Gastroesophageal sphincter (tissue), 4 donors: ENCODE measurements around the gene WIPF1. TPM values are rescaled to one million over a fixed set of nuclear protein-coding genes. Genes with fewer than 3 reads are reported as not detected.

Experiments
- ATAC-seq: fragments of 150-250 bp; one replicate; pipeline ENCODE4 v1.9.1; 2016; ENCODE audit warnings: mild to moderate bottlenecking, moderate library complexity
- H3K27ac ChIP-seq, 4 donors: fragments of 200-600 bp; sonication (generic) in 3 of 4; 1 replicate in 3 of 4; 2 replicates in 1 of 4; pipeline ENCODE4 v1.5.1; 2016 to 2019
- H3K27me3 ChIP-seq: fragments of 200-600 bp; sonication (generic); one replicate; pipeline ENCODE4 v1.5.1; 2019
- H3K36me3 ChIP-seq, 2 donors: fragments of 200-600 bp; sonication (generic); one replicate each; pipeline ENCODE4 v1.5.1; 2019; ENCODE audit warnings: control low read depth in 1 of 2
- H3K4me1 ChIP-seq, 3 donors: fragments of 200-600 bp; sonication (generic); 1 replicate in 2 of 3; 2 replicates in 1 of 3; pipeline ENCODE4 v1.5.1; 2016 to 2019; ENCODE audit warnings: control low read depth in 2 of 3
- H3K4me3 ChIP-seq, 2 donors: fragments of 200-600 bp; sonication (generic); one replicate each; pipeline ENCODE4 v1.5.1; 2019; ENCODE audit warnings: mild to moderate bottlenecking in 1 of 2, moderate library complexity in 1 of 2
- H3K9me3 ChIP-seq, 3 donors: fragments of 200-600 bp; sonication (generic); one replicate each; pipeline ENCODE4 v1.5.1; 2017 to 2019; ENCODE audit warnings: control low read depth in 2 of 3
- EP300 ChIP-seq: sonication (generic); formaldehyde crosslinking; IDR thresholded peaks from one replicate; pipeline ENCODE4 v1.6.1; 2017; ENCODE audit warnings: antibody characterized with exemption, mild to moderate bottlenecking
- POLR2A ChIP-seq, 2 donors: fragments of 450-650 bp; IDR thresholded peaks; one replicate each; pipeline ENCODE4 v1.6.1; 2017; ENCODE audit warnings: antibody characterized with exemption in 2 of 2, mild to moderate bottlenecking in 2 of 2, moderate library complexity in 1 of 2
- POLR2AphosphoS5 ChIP-seq: sonication (generic); formaldehyde crosslinking; IDR thresholded peaks from one replicate; pipeline ENCODE4 v1.6.1; 2017; ENCODE audit warnings: antibody characterized with exemption
- WGBS, 2 donors: methylation state at CpG; one replicate each; pipeline ENCODE4 v1.1.5; 2018; ENCODE audit warnings: low coverage in 1 of 2; 5-methylcytosine and 5-hydroxymethylcytosine counted together
- total RNA-seq, 4 donors: library from RNA; depleted of rRNA; stranded (reverse); fragments of >200 nt; gene quantifications; one replicate each; pipeline ENCODE4 v1.1.0, GENCODE V29; 2016
- TF ChIP-seq, protein P1 (sequence below), 4 experiments: fragments of 200-600 bp in 2 of 4; fragments of 450-650 bp in 2 of 4; sonication (generic) in 1 of 4; IDR thresholded peaks; one replicate each; pipeline ENCODE4 v1.5.1; 2017 to 2019; ENCODE audit warnings: antibody characterized with exemption in 4 of 4, mild to moderate bottlenecking in 2 of 4, moderate library complexity in 2 of 4

Gene WIPF1
- total RNA-seq, 4 donors from 2014 or later: 32.2 to 50.4 (median 44.2) TPM

DNA sequence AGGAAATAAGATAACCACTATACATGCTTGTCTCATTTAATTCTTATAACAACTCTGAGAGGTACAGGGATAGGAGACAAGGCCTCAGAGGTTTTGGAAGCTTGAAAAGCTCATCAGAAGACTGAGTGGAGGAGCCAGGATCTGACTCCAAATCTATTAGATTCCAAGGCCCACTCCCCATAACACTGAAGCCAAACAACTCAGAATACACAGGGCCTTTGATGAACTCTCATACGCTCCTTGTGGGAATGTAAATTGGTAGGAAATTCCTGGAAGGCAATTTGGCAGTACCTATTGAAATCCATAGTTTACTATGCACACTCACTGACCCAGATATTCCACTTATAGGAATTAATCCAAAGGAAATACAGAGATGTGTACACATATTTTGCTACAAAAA is 27.9 kb downstream of the WIPF1 start:
- no peak for TF ChIP-seq POLR2AphosphoS5
- TF ChIP-seq, protein P1, sequence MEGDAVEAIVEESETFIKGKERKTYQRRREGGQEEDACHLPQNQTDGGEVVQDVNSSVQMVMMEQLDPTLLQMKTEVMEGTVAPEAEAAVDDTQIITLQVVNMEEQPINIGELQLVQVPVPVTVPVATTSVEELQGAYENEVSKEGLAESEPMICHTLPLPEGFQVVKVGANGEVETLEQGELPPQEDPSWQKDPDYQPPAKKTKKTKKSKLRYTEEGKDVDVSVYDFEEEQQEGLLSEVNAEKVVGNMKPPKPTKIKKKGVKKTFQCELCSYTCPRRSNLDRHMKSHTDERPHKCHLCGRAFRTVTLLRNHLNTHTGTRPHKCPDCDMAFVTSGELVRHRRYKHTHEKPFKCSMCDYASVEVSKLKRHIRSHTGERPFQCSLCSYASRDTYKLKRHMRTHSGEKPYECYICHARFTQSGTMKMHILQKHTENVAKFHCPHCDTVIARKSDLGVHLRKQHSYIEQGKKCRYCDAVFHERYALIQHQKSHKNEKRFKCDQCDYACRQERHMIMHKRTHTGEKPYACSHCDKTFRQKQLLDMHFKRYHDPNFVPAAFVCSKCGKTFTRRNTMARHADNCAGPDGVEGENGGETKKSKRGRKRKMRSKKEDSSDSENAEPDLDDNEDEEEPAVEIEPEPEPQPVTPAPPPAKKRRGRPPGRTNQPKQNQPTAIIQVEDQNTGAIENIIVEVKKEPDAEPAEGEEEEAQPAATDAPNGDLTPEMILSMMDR (IDR thresholded peaks at IDR 0.05): no peak
- no peak for TF ChIP-seq EP300
- no peak for TF ChIP-seq POLR2A (IDR thresholded peaks at IDR 0.05)
- Histone ChIP-seq H3K4me3 (no peak overlapping the region), H3K4me1 (peaks cover 0 to 15% (median 0%) of the 10 kb centered on the region in 3 donors), H3K36me3 (peaks cover 0 to 81% of the 10 kb centered on the region in 2 donors), H3K9me3 (no peaks in the 10 kb centered on the region), H3K27me3 (no peaks in the 10 kb centered on the region), H3K27ac (no peak overlapping the region)
- no peak for ATAC-seq
- WGBS, 2 donors: 40 to 90% methylated on average over 1 of the region's 1 CpG

DNA sequence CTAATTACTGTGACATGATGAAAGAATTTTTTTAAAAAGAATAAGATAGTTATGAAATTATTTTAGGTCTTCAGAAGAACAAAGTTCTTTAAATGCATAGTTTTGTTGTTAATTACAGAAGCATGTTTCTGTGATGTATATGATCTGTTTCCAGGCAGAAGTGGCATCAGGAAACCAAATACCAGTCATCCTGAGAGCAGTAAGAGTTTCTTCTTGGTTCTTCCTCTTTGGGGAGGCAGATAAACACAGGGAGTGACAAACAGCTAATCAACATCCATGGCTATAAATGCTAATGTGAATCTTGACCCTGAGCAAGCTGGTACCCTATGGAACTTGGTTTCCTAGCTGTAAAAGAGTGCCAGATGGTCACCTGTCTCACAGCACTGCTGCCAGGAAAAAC is 29.2 kb downstream of the WIPF1 start:
- Histone ChIP-seq H3K36me3 (peaks cover 0 to 88% of the 10 kb centered on the region in 2 donors), H3K27me3 (no peaks in the 10 kb centered on the region), H3K4me3 (no peak overlapping the region), H3K4me1 (peaks cover 0 to 3% (median 0%) of the 10 kb centered on the region in 3 donors), H3K9me3 (no peaks in the 10 kb centered on the region), H3K27ac (no peak overlapping the region)
- TF ChIP-seq, protein P1 (IDR thresholded peaks at IDR 0.05): no peak
- TF ChIP-seq POLR2AphosphoS5 (no peak), EP300 (no peak), POLR2A (IDR thresholded peaks at IDR 0.05) (no peak)
- ATAC-seq: no peak

DNA sequence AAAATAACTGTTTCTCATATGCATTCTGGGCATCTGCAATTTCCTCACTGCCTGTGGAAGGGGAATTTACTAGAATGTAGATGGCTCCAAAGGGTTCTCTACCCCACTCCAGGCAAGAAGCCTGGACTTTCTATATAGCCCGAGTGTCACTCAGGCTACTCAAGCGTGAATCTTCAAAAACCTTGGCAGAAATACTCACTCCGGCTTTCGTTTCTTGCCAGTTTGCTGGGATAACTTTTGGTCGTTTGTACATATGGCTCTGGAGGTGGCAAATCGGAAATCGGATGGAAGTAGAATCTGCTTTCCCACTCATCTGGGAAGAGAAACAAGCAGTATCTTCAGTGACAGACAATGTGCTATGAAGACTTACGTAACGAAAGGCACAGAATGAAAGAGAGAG is 30.7 kb downstream of the WIPF1 start:
- Histone ChIP-seq H3K27ac (no peak overlapping the region), H3K27me3 (no peaks in the 10 kb centered on the region), H3K36me3 (peaks cover 0 to 85% of the 10 kb centered on the region in 2 donors), H3K4me3 (no peak overlapping the region), H3K4me1 (peaks cover 0 to 7% (median 0%) of the 10 kb centered on the region in 3 donors), H3K9me3 (no peaks in the 10 kb centered on the region)
- TF ChIP-seq EP300: no peak
- no peak for TF ChIP-seq POLR2A (IDR thresholded peaks at IDR 0.05)
- TF ChIP-seq, protein P1 (IDR thresholded peaks at IDR 0.05): no peak
- TF ChIP-seq POLR2AphosphoS5: no peak
- ATAC-seq: no peak
- 94 to 95% methylated on average over 9 of the region's 9 CpGs for WGBS, 2 donors

DNA sequence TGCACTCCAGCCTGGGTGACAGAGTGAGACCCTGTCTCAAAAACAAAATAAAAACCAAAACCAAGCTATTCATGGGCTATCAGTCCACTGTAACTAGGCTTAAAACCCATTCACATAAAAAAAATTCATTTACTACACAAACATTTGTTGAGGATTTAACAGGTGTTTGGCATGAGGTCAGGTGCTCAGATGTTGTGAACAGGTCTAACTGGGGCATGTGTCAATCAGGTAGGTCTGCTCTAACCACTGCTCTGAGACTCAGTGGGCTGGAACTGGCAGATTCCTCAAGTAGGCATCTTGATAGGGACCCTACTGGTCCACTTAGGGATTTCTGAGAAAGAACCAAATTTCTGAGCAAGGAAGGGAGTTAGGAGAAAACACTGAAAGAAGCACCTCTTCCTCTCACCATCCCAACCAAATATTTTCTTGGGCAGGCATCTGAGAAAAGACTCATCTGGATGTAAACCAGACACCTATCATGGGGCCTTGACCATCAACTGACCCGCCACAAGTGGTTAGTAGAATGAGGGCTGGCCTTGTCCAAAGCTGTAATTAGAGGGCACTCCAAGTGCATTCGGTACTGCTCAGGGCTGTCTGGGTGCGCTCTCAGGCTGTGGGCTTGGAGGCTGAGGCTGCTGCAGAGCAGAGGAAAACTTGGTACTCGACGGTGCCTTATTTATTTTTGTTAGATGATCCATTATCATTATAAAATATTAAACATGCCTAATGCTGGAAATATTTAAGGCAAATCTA is 33.9 kb downstream of the WIPF1 start:
- WGBS, 2 donors: 85 to 100% methylated on average over 2 to 5 of the region's 5 CpGs
- no peaks in the 10 kb centered on the region for H3K9me3 ChIP-seq
- H3K4me3 ChIP-seq: no peak overlapping the region
- H3K27ac ChIP-seq: no peak overlapping the region
- ATAC-seq: no peak
- H3K4me1 ChIP-seq: peaks cover 0 to 27% (median 4%) of the 10 kb centered on the region in 3 donors
- TF ChIP-seq POLR2A (IDR thresholded peaks at IDR 0.05) (no peak), POLR2AphosphoS5 (no peak)
- TF ChIP-seq, protein P1 (IDR thresholded peaks at IDR 0.05): no peak
- H3K27me3 ChIP-seq: no peaks in the 10 kb centered on the region
- H3K36me3 ChIP-seq: peaks cover 0 to 59% of the 10 kb centered on the region in 2 donors

DNA sequence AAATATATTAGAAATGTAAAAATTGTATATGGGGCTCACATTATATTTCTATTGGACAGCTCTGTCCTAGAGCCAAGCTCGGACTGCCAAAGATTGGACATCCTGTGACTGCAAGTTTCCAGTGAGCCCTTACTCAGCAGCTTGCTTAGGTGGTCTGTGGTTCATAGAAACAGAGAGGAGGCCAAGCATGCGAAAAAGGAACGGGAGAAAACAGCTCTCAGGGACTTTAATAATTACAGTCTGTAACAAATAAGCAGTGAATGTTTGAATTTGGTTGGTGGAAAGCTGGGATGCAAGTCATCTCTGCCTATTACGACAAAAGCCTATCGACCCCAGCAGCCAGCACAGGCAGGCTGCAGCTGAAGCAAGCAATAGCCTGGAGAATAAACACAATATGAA is 35.6 kb downstream of the WIPF1 start:
- Histone ChIP-seq H3K4me3 (no peak overlapping the region), H3K27me3 (no peaks in the 10 kb centered on the region), H3K4me1 (peaks cover 0 to 27% (median 4%) of the 10 kb centered on the region in 3 donors), H3K27ac (peak overlapping the region in 2 of 4 donors; percentile 56 to 71), H3K36me3 (peaks cover 0 to 42% of the 10 kb centered on the region in 2 donors), H3K9me3 (no peaks in the 10 kb centered on the region)
- ATAC-seq: no peak
- no peak for TF ChIP-seq EP300
- TF ChIP-seq, protein P1 (IDR thresholded peaks at IDR 0.05): no peak
- no peak for TF ChIP-seq POLR2AphosphoS5
- TF ChIP-seq POLR2A (IDR thresholded peaks at IDR 0.05): no peak
- WGBS, 2 donors: 32 to 50% methylated on average over 5 of the region's 5 CpGs
